Esophagus (tissue), 2 donors: ENCODE measurements around the gene ZDHHC7. TPM values are rescaled to one million over a fixed set of nuclear protein-coding genes. Genes with fewer than 3 reads are reported as not detected.
A peak's percentile ranks its signal among the peaks of the same experiment; 100 is the strongest.

Source experiments
- H3K27ac ChIP-seq, 2 donors: one replicate each; pipeline ENCODE4 v1.5.1; 2013; ENCODE audit warnings: low read depth in 2 of 2, mild to moderate bottlenecking in 2 of 2, inconsistent platforms in 1 of 2, low read length in 1 of 2, moderate library complexity in 1 of 2
- H3K27me3 ChIP-seq, 2 donors: one replicate each; pipeline ENCODE4 v1.6.1; 2013; ENCODE audit warnings: low read length in 2 of 2, control low read depth in 1 of 2, mild to moderate bottlenecking in 1 of 2; ENCODE audit not compliant: insufficient read depth in 2 of 2, control insufficient read depth in 1 of 2
- H3K36me3 ChIP-seq, 2 donors: one replicate each; pipeline ENCODE4 v1.6.1; 2013; ENCODE audit warnings: low read length in 1 of 2; ENCODE audit not compliant: control insufficient read depth in 2 of 2, insufficient read depth in 2 of 2
- H3K4me1 ChIP-seq, 2 donors: one replicate each; pipeline ENCODE4 v1.6.1; 2013; ENCODE audit warnings: low read length in 1 of 2; ENCODE audit not compliant: control insufficient read depth in 2 of 2, insufficient read depth in 2 of 2
- H3K4me3 ChIP-seq, 2 donors: one replicate each; pipeline ENCODE4 v1.5.1; 2013; ENCODE audit warnings: low read length in 2 of 2, mild to moderate bottlenecking in 2 of 2, low read depth in 1 of 2, moderate library complexity in 1 of 2
- H3K9me3 ChIP-seq, 2 donors: one replicate each; pipeline ENCODE4 v1.6.1; 2013; ENCODE audit warnings: mild to moderate bottlenecking in 2 of 2, low read depth in 1 of 2, low read length in 1 of 2, moderate library complexity in 1 of 2; ENCODE audit not compliant: control insufficient read depth in 2 of 2, insufficient read depth in 1 of 2
- WGBS, 2 donors: extraction: QIAGEN DNeasy Blood & Tissue Kit; methylation state at CpG; one replicate each; pipeline ENCODE4 v1.1.7; 2013; 5-methylcytosine and 5-hydroxymethylcytosine counted together
- polyA plus RNA-seq, 2 donors: library from polyadenylated mRNA; stranded (reverse); fragments of 200-250 nt; gene quantifications; one replicate each; pipeline ENCODE4 v1.2.3, GENCODE V29; 2013
- donor health status: healthy with polysubstance abuse.
- donor health status: Bipolar disorder and iron deficiency.

The ZDHHC7 gene
- polyA plus RNA-seq, 2 donors: 17.1 to 17.9 TPM

DNA sequence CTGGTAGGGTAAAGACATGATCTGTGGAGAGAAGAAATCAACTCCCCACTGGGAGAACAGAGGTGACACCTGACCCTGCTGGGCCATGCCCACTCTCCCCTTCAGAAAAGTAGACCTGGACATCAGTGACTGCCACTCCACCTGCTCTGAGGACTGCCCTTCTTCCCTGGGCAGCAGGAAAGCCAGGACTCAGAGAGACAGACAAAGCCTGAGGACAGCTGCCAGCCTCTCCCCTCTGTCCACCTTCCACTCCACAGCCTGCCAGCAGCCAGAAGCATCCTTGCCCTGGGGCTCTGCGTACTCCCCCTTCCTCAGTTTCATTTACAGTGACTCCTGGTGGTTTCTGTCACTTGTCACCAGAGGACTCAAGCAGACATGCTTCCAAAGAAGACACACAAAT lies 24.5 kb downstream of the ZDHHC7 start:
- Histone ChIP-seq H3K36me3 (peaks cover 6 to 34% of the 10 kb centered on the region in 2 donors), H3K4me3 (no peak overlapping the region), H3K4me1 (peaks cover 2 to 10% of the 10 kb centered on the region in 2 donors), H3K9me3 (no peaks in the 10 kb centered on the region), H3K27me3 (no peaks in the 10 kb centered on the region), H3K27ac (peak overlapping the region in 1 of 2 donors; percentile 26)
- 100% methylated on average over 1 of the region's 1 CpG for WGBS, 2 donors

DNA sequence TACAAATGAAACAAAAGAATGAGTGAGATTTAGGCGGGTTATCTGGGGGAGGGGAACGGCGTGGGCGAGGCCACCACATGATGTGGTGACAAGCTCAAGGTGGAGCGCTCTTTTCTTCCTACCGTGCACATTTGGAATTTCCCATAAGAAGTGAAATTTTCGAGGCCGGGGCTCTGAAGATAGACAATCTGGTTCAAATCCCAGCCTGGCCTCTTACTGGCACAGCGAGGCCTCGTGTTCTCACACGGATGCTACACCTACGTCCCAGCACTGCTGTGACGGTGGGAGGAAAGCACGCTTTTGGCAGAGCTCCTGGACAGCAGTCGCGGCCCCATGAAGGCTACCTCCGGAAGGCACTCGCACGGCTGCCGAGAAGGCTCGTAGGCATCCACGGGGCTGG lies 25.2 kb downstream of the ZDHHC7 start:
- Histone ChIP-seq H3K27ac (peak overlapping the region; percentile 33 to 65), H3K27me3 (no peaks in the 10 kb centered on the region), H3K36me3 (peaks cover 6 to 42% of the 10 kb centered on the region in 2 donors), H3K4me1 (peaks cover 2 to 10% of the 10 kb centered on the region in 2 donors), H3K4me3 (no peak overlapping the region), H3K9me3 (no peaks in the 10 kb centered on the region)
- WGBS, 2 donors: 82 to 85% methylated on average over 22 of the region's 22 CpGs

GRCh38 chr16:84985079-84986065 lies 26.0 kb downstream of the ZDHHC7 start:
- 67 to 74% methylated on average over 15 of the region's 15 CpGs for WGBS, 2 donors
- peaks cover 6 to 43% of the 10 kb centered on the region in 2 donors for H3K36me3 ChIP-seq
- H3K27me3 ChIP-seq: no peaks in the 10 kb centered on the region
- H3K9me3 ChIP-seq: no peaks in the 10 kb centered on the region
- H3K27ac ChIP-seq: peak overlapping the region; percentile 61 to 76
- H3K4me1 ChIP-seq: peaks cover 2 to 10% of the 10 kb centered on the region in 2 donors
- H3K4me3 ChIP-seq: no peak overlapping the region

- 59 to 67% methylated on average over 9 of the region's 9 CpGs for WGBS, 2 donors
- Histone ChIP-seq H3K9me3 (no peaks in the 10 kb centered on the region), H3K4me3 (no peak overlapping the region), H3K4me1 (peaks cover 2 to 10% of the 10 kb centered on the region in 2 donors), H3K27ac (no peak overlapping the region), H3K36me3 (peaks cover 0 to 28% of the 10 kb centered on the region in 2 donors), H3K27me3 (no peaks in the 10 kb centered on the region)
Measured at GRCh38 chr16:84982434-84982833, 28.9 kb downstream of the ZDHHC7 start.

DNA sequence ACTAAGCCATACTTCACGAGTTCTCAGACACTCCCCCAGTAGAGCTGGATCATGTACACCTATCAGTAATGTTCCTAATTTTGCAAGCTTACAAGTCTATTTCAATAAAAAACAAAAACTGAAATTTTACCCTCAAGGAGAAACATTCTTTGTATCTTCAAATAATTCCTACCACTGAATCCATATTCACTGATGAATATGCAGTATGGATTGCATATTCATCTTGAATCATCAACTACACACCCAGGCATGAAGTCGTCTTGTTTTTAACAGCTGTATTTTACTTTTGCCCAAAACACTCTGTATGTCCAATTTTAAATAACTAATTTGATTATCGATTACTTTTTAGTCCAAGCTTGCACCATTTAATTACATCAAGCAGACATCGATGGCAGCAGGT lies 31.8 kb downstream of the ZDHHC7 start:
- no peaks in the 10 kb centered on the region for H3K4me1 ChIP-seq
- H3K27ac ChIP-seq: no peak overlapping the region
- H3K36me3 ChIP-seq: peaks cover 4 to 46% of the 10 kb centered on the region in 2 donors
- 83 to 84% methylated on average over 4 of the region's 4 CpGs for WGBS, 2 donors
- H3K27me3 ChIP-seq: no peaks in the 10 kb centered on the region
- no peak overlapping the region for H3K4me3 ChIP-seq
- H3K9me3 ChIP-seq: no peaks in the 10 kb centered on the region

DNA sequence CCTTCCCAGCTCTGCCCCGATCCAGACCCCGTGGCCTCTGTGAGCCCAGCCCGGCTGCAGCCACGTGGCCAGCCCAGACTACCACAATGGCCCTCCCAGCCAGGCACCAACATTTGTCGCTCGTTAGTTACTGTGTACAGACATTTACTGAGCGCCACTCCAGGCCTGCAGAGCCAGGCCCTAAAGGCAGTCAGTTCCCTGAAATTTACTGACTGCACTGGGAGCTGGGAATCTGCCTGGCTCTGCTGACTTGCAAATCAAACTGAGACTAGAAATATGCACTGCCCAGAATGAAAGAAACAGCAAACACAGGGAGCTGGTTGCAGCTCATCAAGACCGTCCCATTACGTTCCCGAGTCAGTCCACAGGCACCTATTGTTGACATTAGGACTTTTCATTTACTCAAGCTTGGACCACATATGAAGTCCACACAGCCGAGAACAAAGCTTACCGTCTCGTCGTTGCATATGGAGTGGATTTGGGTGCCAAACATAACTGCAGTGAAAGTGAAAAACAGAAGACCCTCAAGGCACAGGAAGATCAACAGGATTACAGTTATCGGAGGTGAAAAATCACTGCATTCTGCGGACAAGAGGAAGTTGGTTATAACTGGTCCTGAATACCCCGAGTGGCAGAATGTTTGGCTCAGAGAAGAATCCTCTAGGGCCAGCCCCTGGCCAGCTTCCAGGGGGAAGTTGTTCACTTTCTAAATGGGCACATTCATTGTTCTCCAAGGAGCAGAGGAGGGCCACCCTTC lies 34.5 kb downstream of the ZDHHC7 start:
- Histone ChIP-seq H3K36me3 (peaks cover 4 to 39% of the 10 kb centered on the region in 2 donors), H3K4me1 (no peaks in the 10 kb centered on the region), H3K4me3 (no peak overlapping the region), H3K27ac (peak overlapping the region; percentile 2 to 23), H3K27me3 (no peaks in the 10 kb centered on the region), H3K9me3 (no peaks in the 10 kb centered on the region)
- WGBS, 2 donors: 71 to 75% methylated on average over 17 of the region's 17 CpGs

DNA sequence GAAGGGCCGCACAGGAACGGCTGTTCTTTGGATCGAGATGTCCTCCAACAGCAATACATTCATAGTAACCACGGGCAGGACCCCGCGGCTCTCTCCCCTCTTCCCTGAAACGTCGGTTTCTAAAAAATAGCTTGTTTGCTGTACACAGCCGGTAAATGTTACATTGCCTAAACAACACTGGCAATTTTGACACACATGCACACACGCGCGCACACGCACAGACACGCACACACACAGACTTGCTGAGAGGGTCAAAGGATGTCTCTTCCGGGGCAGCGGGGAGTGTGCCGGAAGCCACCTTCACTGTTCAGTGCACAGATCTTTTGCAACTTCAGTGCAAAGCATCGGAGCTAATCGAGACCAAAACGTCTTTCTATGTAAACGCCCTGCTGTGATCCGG lies 35.8 kb downstream of the ZDHHC7 start:
- Histone ChIP-seq H3K27ac (no peak overlapping the region), H3K9me3 (no peaks in the 10 kb centered on the region), H3K4me3 (no peak overlapping the region), H3K4me1 (no peaks in the 10 kb centered on the region), H3K36me3 (peaks cover 4 to 27% of the 10 kb centered on the region in 2 donors), H3K27me3 (no peaks in the 10 kb centered on the region)
- WGBS, 2 donors: 92 to 93% methylated on average over 22 of the region's 22 CpGs

DNA sequence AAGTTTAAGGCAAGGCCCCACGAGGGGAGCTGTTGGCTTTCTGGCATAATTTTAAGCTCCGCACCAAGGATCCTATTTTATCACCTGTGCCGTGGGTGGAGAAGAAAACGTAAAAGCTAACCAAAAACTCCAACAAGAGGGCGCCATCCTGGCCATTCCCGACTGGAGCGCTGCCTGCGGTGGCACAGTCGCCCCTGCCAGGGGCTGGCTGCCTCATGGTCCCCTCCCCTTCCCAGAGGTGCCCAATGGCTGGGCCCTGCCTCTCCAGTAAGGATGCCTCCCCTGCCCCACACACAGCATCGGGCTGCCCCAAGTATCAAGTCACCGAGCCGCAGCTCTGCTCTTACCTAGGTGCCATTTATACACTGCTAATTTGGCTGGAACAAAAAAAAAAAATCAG lies 36.3 kb downstream of the ZDHHC7 start:
- WGBS, 2 donors: 85% methylated on average over 12 of the region's 12 CpGs
- Histone ChIP-seq H3K9me3 (no peaks in the 10 kb centered on the region), H3K27me3 (no peaks in the 10 kb centered on the region), H3K4me1 (no peaks in the 10 kb centered on the region), H3K4me3 (no peak overlapping the region), H3K27ac (no peak overlapping the region), H3K36me3 (peaks cover 4 to 27% of the 10 kb centered on the region in 2 donors)

- Histone ChIP-seq H3K4me1 (no peaks in the 10 kb centered on the region), H3K27ac (no peak overlapping the region), H3K9me3 (no peaks in the 10 kb centered on the region), H3K27me3 (no peaks in the 10 kb centered on the region), H3K36me3 (peaks cover 4 to 27% of the 10 kb centered on the region in 2 donors), H3K4me3 (no peak overlapping the region)
- 86 to 88% methylated on average over 23 of the region's 23 CpGs for WGBS, 2 donors
Measured at GRCh38 chr16:84973776-84974523, 37.4 kb downstream of the ZDHHC7 start.
